GM21360 (cell line): ENCODE data around the gene MARK2.

Experiments
- ATAC-seq: cut with Tn5 transposase; IDR thresholded peaks from one replicate; pipeline ENCODE4 v1.9.1; 2021; ENCODE audit warnings: mild to moderate bottlenecking, moderate library complexity; ENCODE audit not compliant: unreplicated experiment

Gene MARK2

GRCh38 chr11:63907808-63908530, 69.1 kb downstream of the MARK2 start:
- ATAC-seq: no peak

GRCh38 chr11:63908631-63909401, 69.9 kb downstream of the MARK2 start:
- ATAC-seq: no peak

GRCh38 chr11:63909591-63910506, 70.9 kb downstream of the MARK2 start:
- no peak for ATAC-seq

GRCh38 chr11:63910675-63911074, 71.8 kb downstream of the MARK2 start:
- ATAC-seq: no peak

GRCh38 chr11:63911440-63911839, 72.5 kb downstream of the MARK2 start:
- no peak for ATAC-seq

GRCh38 chr11:63911876-63912275, 73.0 kb downstream of the MARK2 start:
- no peak for ATAC-seq

GRCh38 chr11:63912678-63913077, 73.8 kb downstream of the MARK2 start:
- ATAC-seq: no peak

- ATAC-seq: no peak
Measured at GRCh38 chr11:63913866-63914830, 75.2 kb downstream of the MARK2 start.

- no peak for ATAC-seq
Measured at GRCh38 chr11:63914896-63915691, 76.2 kb downstream of the MARK2 start.

- ATAC-seq: no peak
Measured at GRCh38 chr11:63915961-63916836, 77.3 kb downstream of the MARK2 start.

- no peak for ATAC-seq
Measured at GRCh38 chr11:63916837-63917691, 78.2 kb downstream of the MARK2 start, which contains the start of gene RCOR2. Gene RCOR2 (minus strand): TSS chr11:63917164. CDS start chr11:63916456, 708 bp downstream.

- ATAC-seq: no peak
Measured at GRCh38 chr11:63917692-63918506, 79.0 kb downstream of the MARK2 start.

- ATAC-seq: no peak
Measured at GRCh38 chr11:63918507-63919191, 79.7 kb downstream of the MARK2 start.

- ATAC-seq: no peak
Measured at GRCh38 chr11:63919267-63920125, 80.6 kb downstream of the MARK2 start.
